Measurements from ENCODE around the gene PPP5C.
A peak's percentile ranks its signal among the peaks of the same experiment; 100 is the strongest.
"Not testable (repeated sequence)": the region's sequence is repeated elsewhere in the genome, so short reads cannot be mapped to it uniquely, and the experiment has no call there.

PPP5C gene

DNA sequence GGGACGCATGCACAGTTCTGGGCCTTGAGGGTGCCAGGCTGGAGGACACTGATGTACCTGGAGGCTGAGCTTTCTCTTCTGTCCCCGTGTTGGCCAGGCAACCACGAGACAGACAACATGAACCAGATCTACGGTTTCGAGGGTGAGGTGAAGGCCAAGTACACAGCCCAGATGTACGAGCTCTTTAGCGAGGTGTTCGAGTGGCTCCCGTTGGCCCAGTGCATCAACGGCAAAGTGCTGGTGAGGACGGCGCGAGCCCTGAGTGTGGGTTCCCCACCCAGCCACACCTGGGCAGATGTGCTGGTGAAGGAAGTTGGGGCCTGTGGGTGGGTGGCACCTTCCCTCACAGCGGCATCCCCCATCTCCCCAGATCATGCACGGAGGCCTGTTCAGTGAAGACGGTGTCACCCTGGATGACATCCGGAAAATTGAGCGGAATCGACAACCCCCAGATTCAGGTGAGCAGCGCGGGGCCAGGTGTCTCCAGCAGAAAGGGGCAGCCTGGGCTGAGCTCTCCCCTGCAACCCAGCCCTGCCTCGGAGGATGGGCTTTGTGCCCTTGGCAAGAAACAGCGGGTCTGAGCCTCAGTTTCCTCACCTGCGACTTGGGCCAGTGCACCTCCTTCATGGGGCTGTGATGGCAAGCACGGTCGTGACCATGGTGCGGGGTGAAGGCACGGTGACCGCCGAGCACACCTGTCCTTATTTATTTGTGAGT lies 40.3 kb downstream of the PPP5C start:
- DNase-seq: no peak

DNA sequence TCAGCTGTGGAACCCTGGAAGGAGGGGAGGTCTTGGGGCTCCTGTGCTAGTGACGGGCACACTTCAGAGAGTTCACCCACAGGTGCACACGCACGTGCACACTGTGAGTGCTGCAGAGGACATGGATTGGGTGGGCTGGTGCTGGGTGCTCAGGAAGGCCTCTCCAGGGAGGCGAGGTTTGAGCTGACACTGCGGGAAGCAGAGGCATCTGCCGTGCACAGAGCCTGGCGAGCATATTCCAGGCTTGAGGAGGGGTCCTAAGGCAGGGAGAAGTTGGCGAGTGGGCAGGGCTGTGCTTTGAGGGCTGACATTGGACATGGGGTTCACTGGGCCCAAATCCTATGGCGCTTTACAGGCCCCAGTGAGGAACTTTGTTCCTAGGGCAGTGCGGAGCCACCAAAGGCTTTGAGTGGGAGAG lies 40.8 kb downstream of the PPP5C start:
- no peak for DNase-seq

DNA sequence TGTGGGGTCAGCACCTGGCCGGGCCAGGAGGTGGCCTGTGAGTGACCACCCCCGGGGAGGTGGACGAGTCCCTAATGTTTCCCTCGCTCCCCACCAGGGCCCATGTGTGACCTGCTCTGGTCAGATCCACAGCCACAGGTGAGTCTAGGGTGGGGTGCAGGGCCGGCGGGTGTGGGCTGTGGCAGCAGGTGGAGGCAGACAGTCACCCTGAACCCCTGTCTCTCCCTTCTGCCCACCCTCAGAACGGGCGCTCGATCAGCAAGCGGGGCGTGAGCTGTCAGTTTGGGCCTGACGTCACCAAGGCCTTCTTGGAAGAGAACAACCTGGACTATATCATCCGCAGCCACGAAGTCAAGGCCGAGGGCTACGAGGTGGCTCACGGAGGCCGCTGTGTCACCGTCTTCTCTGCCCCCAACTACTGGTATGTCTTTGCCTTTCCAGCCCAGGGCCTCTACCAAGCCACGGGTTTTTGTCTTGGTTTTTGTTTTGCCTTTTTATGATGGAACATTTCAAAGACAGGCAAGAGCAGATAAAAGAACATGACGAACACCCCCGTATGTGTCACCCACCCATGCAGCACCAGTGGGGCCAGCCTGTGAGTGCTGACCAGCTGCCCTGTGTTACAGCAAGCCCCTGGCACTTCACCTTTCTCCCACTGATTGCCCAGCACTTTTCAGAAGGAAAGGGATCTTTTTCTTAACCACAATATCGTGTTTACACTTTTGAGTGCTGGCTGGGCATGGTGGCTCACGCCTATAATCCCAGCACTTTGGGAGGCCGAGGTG lies 41.6 kb downstream of the PPP5C start:
- no peak for DNase-seq

DNA sequence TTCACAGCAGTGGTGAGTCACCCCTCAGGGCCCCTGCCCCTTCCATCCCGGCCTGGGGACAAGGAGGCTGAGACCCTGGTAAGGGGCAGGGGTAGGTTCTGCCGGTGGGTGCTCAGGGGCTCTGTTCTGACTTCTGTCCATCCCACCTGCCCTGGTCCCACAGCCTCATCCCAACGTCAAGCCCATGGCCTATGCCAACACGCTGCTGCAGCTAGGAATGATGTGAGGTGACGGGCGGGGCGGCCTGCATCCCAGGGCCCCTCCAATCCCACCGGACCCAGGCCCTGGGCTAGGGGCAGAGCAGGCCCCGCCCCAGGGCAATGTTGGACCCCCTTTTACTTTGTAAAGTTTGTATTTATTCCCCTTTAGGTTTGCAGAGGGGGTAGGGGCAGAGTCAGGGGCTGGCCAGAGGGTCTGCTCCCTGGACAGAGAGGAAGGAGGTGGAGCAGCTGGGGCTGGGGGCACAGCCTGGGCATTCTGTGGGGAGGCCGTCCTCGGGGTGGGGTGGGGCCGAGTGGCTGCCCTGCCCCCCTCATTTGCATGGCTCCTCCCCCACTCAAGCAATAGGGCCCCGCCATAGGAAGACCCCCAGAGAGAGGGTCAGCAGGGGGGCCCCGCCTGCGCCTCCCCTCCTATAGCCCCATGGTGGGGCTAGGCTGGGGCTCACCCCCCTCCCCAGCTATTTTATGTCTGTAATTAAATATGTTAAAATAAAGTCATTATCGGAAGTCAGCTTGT lies 43.4 kb downstream of the PPP5C start:
- no peak for DNase-seq

DNA sequence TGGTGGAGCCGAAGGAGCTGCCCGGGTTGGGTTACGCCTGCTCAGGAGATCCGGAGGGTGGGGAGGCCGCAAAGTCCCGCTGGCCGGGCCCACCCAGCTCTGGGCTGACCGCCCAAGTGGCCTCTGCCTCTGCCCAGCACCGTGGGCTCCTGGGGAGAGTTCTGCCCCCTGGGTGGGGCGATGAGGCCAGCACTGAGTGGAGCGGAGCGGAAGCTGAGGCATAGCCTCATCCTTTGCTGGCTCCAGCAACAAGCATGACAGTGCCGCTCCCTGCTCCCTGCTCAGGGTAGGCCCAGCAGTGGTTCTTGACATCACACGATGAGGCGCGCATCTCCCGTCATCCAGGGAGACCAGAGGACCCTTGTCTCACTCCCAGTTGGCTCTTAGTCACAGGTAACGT lies 44.0 kb downstream of the PPP5C start:
- DNase-seq: no peak

DNA sequence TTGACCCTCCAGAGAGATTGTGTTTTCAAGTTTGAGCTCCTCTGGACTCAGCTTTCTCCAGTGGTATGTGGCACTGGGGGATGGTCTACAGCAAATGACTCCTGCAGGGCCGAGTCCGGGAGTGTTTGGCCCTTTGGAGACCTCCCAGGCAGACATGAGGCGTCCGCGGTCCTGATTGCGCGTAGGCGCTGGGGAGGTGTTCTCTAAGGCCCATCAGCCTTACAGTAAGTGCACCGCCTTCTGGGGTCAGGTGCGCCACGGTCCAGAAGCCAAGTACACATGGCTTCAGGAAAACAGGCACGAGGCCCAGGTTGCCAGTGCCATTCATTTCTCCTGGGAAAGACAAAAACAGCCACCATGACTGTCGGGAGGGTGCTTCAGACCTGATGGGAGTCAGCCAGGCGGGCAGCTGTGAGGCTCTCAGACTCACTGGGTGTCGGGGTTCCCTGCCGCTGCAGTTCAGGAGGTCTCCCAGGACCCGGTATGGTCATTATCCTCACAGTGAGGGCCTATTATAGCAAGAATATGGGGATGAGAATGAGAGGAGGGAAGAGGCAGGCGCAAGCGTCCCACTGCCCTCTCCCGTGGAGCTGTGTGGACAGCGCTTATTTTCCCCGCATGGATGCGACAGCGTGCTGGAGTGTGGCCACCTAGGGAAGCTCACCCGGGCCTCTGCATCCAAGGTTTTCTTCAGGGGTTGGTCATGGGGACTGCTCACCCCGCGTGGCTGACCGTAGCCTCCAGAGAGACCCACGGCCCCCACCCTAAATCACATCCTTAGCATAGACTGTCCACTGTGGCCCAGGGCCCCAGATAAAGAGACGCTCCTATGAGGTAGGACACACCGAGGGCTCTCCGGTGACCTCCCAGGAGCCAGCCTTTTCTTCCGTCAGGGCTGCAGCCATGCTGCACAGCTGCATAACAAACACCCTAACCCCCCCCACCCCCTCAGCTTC lies 44.7 kb downstream of the PPP5C start:
- no peak for DNase-seq

DNA sequence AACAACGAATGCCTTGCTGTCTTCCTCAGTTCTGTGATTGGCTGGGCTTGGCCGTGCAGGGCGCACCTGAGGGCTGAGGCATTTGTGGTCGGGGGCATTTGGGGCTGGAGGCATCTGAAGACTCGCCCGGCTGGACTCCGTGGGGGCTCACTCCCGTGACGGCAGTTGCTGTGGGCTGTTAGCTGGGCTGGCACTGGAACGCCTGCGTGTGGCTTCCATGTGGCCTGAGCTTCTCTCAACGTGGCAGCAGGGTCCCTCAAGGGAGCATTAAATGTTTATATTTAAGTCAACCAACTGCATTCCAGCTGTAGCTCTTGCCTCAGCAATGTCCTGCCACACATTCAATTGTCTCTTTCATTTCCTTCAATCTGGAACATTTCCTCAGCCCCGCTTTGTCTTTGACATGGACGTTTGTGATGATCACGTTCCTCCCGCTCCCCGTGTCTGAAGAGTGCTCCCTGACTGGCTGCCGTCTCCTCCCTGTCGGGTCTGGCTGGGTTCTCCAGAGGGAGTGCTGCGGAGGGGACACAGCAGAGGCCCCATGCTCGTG lies 45.4 kb downstream of the PPP5C start:
- no peak for DNase-seq

DNA sequence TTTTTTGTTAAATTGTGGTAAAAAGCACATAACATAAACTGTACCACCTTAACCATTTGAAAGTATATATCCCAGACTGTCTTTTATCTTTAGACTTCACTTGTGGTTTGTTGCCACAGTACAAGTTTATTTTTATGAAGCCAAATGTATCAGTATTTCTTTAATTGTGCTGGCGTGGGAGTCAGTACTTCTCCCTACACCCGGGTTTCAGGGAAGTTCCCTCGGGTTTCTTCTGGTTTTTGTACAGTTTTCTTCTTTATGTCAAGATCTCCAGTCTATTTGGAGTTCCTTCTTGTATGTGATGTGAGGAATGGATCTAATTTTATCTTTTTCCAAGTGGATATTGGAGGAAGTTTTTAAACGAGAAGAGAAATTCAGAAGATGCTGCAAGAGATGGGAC lies 46.0 kb downstream of the PPP5C start:
- DNase-seq: no peak

DNA sequence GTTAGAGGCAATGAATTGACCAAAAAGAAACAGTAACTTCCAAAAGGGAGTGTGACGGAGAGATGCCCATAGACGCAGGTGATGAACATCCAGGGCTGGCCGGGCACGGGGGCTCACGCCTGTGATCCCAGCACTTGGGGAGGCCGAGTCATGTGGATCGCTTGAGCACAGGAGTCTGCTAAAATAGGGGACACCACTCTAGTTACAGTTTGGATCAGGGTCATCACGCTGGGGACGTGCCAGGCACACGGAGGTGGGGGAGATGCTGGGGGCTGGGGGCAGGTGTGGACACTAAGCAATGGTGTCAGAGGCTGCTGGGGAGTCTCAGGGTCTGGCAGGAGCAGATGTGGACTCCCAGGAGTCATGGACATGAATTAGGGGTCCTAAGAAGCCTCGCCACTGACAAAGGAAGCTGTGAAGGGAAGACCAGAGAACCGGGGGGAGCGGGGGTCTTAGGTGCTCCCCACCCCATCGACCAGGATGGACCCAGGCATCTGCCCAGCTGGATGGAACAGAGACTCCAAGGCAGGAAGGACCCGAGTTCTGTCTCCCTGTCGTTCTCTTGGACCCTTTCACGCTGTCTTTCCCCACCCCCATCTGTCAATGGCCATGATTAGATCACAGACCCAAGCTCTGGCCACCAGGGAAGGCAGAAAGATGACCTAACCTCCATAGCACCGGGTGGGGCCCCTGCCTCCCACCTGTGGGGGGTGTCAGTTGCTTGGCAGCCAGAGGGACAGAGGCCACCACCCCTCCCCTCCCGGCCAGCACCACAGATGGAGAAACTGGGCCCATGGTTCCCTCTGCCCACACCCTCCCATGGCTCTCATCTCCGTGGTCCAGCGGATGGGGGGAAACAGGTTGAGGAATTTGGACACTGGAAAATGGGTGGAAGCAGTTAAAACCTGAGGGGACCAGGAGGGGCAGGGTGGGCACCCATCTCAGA lies 46.8 kb downstream of the PPP5C start:
- no peak for DNase-seq

DNA sequence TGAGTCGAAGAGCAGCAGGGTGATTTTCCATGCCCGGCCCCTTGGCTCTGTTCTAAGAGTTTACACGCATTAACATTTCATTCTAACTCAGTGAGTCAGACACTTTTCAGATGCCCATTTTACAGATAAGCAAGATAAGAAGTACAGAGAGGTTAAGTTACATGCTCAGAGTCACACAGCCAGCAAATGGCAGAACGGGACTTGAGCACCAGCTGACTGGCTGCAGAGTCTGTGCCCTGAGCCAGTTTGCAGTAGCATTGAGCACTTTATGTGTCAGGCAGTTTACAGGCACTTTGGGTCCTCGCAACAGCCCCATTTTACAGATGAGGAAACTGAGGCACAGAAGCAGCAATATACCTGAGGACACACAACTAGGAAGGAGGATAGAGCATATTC lies 47.5 kb downstream of the PPP5C start:
- no peak for DNase-seq

DNA sequence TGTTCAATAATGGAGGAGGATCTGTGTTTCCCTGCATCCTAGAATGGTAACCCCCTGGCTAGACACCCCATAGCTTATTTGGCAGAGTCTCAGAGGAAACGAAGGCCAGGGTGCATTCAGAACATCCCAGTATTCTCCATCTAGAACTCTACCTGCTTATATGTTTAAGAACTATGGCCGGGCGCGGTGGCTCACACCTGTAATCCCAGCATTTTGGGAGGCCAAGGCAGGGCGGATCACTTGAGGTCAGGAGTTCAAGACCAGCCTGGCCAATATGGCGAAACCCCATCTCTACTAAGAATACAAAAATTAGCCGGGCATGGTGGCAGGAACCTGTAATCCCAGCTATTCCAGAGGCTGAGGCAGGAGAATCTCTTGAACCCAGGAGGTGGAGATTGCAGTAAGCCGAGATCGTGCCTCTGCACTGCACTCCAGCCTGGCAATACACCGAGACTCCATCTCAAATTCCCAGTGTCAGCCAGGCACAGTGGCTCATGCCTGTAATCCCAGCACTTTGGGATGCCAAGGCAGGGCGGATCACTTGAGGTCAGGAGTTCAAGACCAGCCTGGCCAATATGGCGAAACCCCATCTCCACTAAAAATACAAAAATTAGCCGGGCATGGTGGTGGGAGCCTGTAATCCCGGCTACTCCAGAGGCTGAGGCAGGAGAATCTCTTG lies 51.1 kb downstream of the PPP5C start:
- DNase-seq: not testable (repeated sequence)

DNA sequence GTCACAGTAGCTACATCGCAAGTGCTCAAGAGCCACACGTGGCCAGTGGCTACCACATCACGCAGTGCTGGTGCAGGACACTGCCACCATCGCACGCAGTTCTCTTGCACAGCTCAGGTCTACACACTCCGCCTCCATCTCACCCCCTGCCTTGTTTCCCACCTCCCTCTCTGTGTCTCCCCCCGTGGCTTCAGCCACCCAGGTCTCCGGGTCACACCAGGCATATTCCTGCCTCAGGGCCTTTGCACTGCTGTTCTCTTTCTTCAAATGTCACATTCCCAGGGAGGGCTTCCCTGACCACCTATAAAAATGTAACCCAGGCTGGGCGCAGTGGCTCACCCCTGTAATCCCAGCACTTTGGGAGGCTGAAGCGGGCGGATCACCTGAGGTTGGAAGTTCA lies 55.8 kb downstream of the PPP5C start:
- DNase-seq: no peak

DNA sequence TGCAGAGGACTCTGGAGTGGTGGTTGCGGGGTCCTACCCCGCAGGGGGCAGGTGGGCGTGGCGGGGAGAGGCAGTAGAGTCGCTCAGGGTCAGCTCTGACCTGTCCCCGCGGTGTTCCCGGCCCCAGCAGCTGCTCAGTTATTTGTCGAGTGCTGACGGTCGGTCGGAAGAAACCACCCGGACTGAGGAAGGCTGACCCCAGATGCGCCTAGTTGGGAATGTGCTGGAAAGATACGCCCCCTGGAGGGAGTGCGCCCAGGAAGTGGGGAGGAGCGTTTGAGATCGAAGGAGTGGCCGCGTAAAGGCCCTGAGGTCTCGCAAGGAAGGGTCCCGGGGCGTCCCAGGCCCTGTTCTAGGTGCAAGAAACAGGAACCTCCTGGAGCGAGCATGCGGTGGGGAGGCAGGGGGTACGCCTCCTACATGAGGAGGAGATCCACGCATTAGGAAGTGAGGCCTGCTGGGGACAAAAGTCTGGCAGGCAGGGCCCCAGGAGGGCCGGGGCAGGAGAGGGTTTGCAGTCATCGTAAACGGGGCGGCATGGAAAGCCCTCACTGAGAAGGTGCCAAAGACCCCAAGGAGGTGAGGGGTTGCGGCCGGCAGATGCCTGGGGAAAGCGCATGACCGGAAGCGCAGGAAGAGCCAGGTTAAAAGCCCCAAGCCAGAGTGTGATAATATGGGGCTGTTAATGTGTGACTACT lies 57.3 kb downstream of the PPP5C start:
- peak; percentile 79 to 85 for DNase-seq

DNA sequence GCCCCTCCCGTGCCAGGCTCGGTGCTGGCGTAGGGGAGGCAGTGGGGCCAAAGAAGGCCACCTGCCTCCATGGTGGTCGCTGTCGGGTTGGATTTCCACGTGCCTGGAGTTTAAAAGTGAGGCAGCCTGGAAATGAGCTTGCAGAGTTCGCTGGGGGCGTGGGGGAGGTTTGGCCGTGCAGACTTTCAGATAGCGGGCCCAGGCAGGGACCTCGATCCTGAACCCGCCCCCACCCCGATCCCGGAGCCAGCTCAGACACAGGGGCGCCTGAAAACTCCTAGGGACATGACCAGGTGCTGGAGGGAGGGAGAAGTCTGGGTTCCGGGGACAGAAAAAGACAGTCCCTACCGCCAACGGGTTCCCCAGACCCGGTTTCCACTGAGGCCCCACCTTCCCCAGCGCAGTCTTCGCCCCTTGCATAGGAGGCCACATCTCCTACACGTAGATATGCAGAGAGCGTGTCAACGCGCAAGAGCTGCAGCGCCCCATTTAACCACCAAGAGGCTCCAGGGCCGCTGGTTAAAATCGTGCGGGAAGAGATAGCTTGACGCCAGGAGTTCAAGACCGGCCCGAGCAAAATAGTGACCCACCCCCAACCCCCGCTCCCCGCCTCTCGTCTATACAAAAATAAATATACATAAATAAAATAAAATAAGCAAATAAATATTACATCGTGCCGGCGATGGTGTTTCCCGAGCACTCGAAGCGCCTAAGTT lies 58.0 kb downstream of the PPP5C start:
- DNase-seq: no peak

DNA sequence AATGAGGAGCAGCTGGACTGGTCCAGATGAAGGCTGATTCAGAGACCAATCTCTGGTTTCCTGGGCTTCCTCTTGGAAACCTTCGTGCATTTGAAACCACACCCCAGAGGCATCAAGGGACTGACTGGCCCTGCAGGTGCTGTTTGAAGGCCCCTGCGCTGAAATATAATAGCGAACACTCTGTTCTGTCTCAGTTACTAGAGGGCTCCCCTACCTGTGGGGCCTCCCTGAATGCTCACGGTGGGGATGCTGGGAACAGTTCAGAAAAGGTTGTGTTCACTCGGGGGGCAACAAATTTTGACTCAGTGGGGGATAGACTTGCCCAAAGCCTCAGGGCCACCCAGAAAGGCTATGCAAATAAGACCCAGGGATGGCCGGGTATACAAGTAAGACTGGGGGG lies 60.1 kb downstream of the PPP5C start:
- no peak for DNase-seq

DNA sequence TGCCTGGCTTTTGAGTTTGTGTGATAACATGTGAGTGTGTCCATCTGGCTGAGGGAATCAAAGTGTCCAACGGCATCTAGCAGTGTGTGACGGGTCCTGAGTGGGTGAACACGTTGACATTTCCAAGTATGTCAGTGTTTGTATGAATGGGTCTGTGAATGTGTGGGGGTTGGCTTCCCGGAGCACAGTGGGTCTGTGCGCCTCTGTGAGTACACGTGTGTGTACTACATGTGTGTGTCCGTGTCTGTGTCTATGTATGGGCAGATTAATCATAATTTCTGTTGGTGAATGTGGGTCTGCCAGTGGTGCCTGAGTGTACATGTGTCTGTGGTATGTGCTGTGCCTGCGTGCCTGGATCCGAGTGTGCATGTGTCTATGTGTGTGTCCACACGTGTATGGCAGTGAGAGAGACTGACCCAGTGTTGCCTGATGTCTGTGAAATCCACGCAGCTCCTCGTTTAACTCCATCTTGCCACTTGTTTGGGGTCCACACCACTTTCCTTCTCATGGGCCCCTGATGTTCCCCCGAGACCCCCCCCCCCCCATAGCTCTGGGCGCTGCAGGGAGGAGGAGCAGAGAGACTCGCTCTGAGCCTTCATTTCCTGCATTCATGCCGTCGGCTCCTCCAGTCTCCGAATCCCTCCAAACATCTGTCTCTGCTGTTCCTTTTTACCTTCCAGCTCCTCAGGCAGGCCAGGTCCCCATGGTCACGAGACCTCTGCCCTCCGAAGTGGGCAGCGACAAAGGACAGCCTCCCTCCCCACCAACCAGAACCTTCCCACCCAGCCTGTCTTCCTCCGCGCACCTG lies 61.2 kb downstream of the PPP5C start:
- no peak for DNase-seq

DNA sequence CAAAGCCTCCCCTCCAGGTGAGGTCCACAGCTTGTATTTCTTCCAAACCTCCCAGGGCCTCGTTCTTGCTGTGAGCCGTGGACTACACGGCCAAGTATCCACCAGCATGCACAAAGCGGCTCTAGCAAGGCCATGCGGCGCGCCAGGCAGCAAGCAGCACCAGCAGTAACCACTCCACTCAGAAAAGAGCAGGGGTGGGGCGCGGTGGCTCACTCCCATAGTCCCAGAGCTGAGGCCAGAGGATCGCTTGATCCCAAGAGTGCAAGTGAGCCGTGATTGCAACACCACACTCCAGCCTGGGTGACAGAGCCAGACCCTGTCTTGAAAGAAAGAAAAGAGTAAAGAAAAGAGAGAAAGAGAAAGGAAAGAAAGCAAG lies 61.8 kb downstream of the PPP5C start:
- DNase-seq: no peak

DNA sequence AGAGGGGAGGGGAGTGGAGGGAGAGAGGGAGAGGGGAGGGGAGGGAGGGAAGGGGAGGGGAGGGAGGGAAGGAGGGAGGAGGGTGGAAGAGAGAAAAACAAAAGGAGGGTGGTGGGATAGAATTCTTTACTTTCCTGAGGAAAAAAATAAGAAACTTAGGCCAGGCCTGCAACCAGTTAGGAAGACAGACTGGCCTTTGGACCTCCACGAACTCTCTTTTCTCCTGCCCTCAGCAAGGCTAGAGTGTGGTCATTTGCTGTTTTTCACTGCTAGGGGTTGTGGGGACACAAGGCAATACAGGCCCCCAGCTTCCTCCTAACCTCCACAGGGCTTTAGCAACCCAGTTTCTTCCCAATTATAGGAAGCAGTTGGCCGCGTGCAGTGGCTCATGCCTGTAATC lies 62.3 kb downstream of the PPP5C start:
- no peak for DNase-seq
